ENCODE results near the gene CX3CL1. TPM values are rescaled to one million over a fixed set of nuclear protein-coding genes. Genes with fewer than 3 reads are reported as not detected.
A peak's percentile ranks its signal among the peaks of the same experiment; 100 is the strongest.

The CX3CL1 gene
- total and polyA plus RNA-seq, 9 of the 15 experiments (the other 6 are each of a cell fraction or from before 2014, with no cell fraction given), result 0.09 TPM; not detected in 8

DNA sequence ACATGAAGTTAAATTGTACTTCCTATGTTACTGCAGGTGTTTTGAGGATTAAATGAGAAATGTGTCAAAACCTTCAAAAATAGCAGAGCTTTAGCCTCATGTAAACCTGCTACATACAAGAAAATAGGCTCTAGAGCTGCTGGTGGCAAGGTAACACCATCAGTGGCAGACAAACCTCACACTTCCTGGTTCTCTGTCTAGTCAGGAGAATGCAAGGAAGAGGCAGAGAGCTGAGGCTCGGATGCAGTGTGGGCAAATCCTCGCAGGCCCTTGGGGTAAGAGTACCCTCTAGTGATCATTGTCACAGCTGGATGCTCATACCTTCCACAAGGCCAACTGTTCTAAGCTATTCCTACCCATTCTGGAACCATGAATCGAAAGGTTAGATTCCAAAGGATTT is 60.7 kb downstream of the CX3CL1 start (continued):
- TF ChIP-seq GABPB2 (CRISPR knock-in tag; conservative IDR thresholded peaks at IDR 0.05) (no peak), POLR3A (IDR thresholded peaks at IDR 0.05; ENCODE audit: borderline replicate concordance, extremely low read depth, insufficient read depth, insufficient read length) (no peak)

- FAIRE-seq, result peak; percentile 67
- TF ChIP-seq ZNF445 (CRISPR knock-in tag; IDR thresholded peaks at IDR 0.05; ENCODE audit: low read depth) (no peak), NR1H2 (CRISPR knock-in tag; IDR thresholded peaks at IDR 0.05) (no peak), ZBTB7A (IDR thresholded peaks at IDR 0.05; ENCODE audit: borderline replicate concordance, control insufficient read depth, low read depth, low read length) (no peak), NBN (IDR thresholded peaks at IDR 0.05; ENCODE audit: low read depth) (no peak), PRDM10 (IDR thresholded peaks at IDR 0.05; ENCODE audit: partially characterized antibody) (no peak), CREB3 (tag; conservative IDR thresholded peaks at IDR 0.05; ENCODE audit: low read depth) (no peak), L3MBTL2 (IDR thresholded peaks at IDR 0.05) (no peak), NFE2L1 (tag; IDR thresholded peaks at IDR 0.05; ENCODE audit: borderline replicate concordance, low read depth) (no peak), RBM39 (optimal IDR thresholded peaks at IDR 0.05; ENCODE audit: low read depth, low read length) (no peak), BHLHE40 (IDR thresholded peaks at IDR 0.05; ENCODE audit: low read length) (no peak), NCOR1 (IDR thresholded peaks at IDR 0.05) (no peak), CREBBP (IDR thresholded peaks at IDR 0.05; ENCODE audit: low read depth, low read length) (no peak), SP2 (IDR thresholded peaks at IDR 0.05; ENCODE audit: extremely low read depth, low read depth, low read length, poor library complexity, severe bottlenecking) (no peak), U2AF2 (optimal IDR thresholded peaks at IDR 0.05; ENCODE audit: low read depth, low read length) (no peak), ADNP (tag; IDR thresholded peaks at IDR 0.05) (no peak)
- BruUV-seq (replicated peaks), result no TSS peak
- Histone ChIP-seq H4K20me1 (replicated peaks; ENCODE audit: control insufficient read depth, insufficient read depth, low read length) (no peaks in the 10 kb centered on the region), H2AFZ (ENCODE audit: low read depth, low read length) (no peak overlapping the region), H3K27me3 (ENCODE audit: control insufficient read depth in 2 of 2, insufficient read depth in 2 of 2, low read length in 2 of 2) (no peaks in the 10 kb centered on the region), H3K4me1 (replicated peaks in 1 of 2; ENCODE audit: control insufficient read depth in 2 of 2, insufficient read depth in 2 of 2, low read length in 2 of 2) (no peaks in the 10 kb centered on the region), H3K9me3 (replicated peaks; ENCODE audit: control insufficient read depth, insufficient read depth, low read depth, low read length) (no peaks in the 10 kb centered on the region), H3K36me3 (ENCODE audit: control insufficient read depth, insufficient read depth, low read length) (peaks cover 92% of the 10 kb centered on the region), H3K9ac (ENCODE audit: insufficient read depth in 1 of 2, low read depth in 2 of 2, low read length in 2 of 2) (no peak overlapping the region), H3K4me2 (ENCODE audit: insufficient read depth, low read length) (no peak overlapping the region), H3K79me2 (ENCODE audit: control insufficient read depth, insufficient read depth, low read length) (no peaks in the 10 kb centered on the region), H3K27ac (ENCODE audit: extremely low read depth, low read depth, low read length) (no peak overlapping the region), H3K4me3 (no peak overlapping the region), H3K9me1 (ENCODE audit: control insufficient read depth, insufficient read depth, low read length) (no peaks in the 10 kb centered on the region)
- ChIA-PET POLR2A (interaction anchor here (0.6 to 2.5 kb wide), 3 partner anchors 8 to 76 kb away, joined by 4 to 8 read pairs (median 8); no protein-coding TSS in a partner anchor), CTCF (ENCODE audit: low intra/inter-chr PET ratio) (no interaction called here)
- intact Hi-C loops (cut with micrococcal nuclease), result no loop called here
- no peak for ATAC-seq
- no peak for DNase-seq (ENCODE audit: extremely low read depth in 1 of 4, low spot score in 3 of 4)
- 100% methylated on average over 2 of the region's 2 CpGs for WGBS (ENCODE audit: insufficient coverage, low coverage, missing lambda C conversion rate)
- in situ Hi-C loops (cut with MboI), result no loop called here
These were observed 61.7 kb downstream of the CX3CL1 start for GRCh38 chr16:57434003-57434402.

Measured in K562 (cell line).